DMS53 treated with DMSO at 0.1 percent for 48 hours (cell line): ENCODE results near the gene CTXN1.
"Not testable (repeated sequence)": the region's sequence is repeated elsewhere in the genome, so short reads cannot be mapped to it uniquely, and the experiment has no call there.

Experiments used
- DNase-seq: peaks from one replicate; lab custom pipeline; 2025; ENCODE audit not compliant: unreplicated experiment; lab: John Stamatoyannopoulos, UW

CTXN1 gene

GRCh38 chr19:7947939-7948338, 22.0 kb upstream of the CTXN1 start:
- DNase-seq: no peak

GRCh38 chr19:7944177-7944761, 18.3 kb upstream of the CTXN1 start:
- DNase-seq: peak; percentile 71

DNA sequence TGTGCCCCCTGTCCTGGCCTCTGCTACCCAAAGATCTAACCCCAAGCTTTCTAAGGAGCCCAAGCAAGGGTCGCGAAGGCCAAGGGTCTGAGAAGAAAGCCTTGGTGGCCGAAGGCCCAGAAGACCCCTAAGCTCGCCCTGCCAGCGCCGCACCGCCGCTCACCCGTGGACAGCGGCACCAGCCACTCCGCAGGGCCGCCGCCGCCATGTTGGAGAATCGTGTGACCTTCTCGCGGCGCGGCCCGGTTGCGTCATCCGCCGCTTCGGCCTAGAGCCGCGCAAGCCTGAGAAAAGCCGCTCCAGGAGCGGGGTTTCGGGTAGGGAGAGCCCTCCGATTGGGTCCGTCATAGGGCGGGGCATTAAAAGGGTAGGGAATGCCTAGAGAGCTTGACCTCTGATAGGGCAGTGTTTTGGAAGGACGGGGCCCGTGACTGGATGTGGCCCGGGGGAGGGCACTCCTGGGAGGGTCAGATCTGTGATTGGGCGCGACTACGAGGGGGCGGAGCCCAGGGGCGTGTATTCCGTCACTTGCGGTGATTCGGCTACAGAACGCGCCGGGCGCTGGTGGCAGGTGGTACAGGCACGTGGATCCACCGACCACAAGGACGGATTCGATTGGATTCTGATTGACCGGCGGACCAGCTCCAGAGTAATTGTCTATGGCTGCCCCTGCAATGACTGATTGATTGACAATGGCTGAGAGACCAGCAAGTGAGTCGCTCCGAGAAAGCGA, 17.7 kb upstream of the CTXN1 start, which contains the start of gene TIMM44:
Gene TIMM44 (minus strand): TSS at position 223 of the 733 bp plus-strand sequence. CDS start 15 bp downstream, at position 208.
- DNase-seq: peak; percentile 93

- no peak for DNase-seq
These were observed 17.1 kb upstream of the CTXN1 start for GRCh38 chr19:7942981-7943443.

DNA sequence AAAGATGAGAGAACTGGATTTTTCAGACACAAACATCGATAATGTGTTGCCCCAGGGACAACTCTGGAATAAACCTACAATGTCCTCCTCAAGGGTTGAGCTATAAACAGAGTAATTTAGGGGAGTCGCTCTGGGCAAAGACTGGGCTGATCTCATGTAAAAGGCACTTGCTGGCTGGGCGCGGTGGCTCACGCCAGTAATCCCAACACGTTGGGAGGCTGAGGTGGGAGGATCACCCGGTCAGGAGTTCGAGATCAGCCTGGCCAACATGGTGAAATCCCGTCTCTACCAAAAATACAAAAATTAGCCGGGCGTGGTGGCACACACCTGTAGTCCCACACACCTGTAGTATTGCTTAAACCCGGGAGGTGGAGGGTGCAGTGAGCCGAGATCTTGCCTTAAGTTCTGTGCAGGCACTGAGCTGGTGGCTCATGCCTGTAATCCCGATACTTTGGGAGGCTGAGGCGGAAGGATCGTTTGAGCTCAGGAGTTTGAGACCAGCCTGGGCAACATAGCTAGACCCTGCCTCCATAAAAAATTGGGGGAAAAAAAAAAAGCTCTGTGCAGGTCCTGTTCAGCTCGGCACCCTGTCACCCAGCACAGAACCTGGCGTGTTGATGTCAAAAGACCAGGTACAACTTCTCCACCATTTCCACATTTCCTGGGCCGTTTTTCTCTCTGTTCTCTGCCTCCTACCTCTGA, 16.1 kb upstream of the CTXN1 start:
- no peak for DNase-seq

DNA sequence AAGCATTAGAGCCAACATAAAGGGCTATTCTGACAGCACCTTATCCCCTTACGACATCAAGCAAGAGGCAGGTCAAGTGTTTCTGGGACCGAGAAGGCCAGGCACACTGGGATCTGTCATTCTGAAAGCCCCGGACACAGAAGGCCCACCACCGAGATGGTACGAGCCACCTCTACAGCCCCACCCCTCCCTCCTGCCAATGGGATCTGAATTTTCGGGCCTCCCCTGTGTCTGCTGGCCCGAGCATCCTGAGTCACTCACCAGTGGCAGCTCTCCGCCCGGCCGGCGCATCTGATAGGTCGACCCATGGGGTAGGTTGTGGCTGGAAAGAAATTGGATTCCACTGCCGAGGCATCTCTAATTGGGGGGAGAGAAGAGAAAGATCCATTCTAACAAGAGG, 14.9 kb upstream of the CTXN1 start:
- DNase-seq: no peak

DNA sequence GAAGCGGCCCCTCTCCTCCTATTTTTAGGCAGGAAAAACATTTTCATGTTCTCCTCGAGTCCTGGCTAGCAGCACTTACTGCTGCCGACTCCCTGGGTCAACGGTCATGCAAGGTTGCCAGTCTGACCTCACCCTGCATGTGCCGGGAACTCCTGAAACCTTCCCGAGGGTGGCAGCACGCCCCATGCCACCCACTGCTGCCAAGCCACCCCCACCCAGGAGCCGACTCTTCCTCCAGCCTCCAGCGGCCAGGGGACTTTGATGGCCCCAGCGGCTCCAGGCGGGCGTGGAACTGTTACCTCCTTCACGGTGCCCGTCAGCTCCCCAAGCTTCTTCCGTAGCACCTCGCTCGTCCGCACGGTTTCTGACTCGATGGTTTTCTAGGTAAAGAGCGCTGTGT, 8.8 kb upstream of the CTXN1 start:
- DNase-seq: no peak

- no peak for DNase-seq
These were observed 8.1 kb upstream of the CTXN1 start for GRCh38 chr19:7933828-7934725.

- no peak for DNase-seq
These were observed 7.5 kb upstream of the CTXN1 start for GRCh38 chr19:7933411-7933810.

DNA sequence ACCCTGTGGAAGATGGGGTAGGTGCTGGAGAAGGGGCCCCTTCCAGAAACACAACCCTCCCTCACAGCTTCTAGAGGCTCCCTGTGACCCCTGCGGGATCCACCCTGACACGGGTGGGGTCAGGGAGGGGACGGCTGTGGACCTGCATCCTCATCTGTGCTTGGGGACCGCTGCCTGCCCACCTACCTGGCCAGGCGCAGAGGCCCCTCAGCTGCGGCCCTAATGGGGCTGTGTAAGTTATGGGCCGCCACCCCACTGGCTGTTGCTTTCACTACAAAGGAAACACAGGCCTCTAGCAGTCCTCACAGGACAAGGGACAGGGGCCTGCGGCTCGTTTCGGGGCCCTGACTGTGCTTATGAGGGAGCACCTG, 7.0 kb upstream of the CTXN1 start:
- DNase-seq: no peak

DNA sequence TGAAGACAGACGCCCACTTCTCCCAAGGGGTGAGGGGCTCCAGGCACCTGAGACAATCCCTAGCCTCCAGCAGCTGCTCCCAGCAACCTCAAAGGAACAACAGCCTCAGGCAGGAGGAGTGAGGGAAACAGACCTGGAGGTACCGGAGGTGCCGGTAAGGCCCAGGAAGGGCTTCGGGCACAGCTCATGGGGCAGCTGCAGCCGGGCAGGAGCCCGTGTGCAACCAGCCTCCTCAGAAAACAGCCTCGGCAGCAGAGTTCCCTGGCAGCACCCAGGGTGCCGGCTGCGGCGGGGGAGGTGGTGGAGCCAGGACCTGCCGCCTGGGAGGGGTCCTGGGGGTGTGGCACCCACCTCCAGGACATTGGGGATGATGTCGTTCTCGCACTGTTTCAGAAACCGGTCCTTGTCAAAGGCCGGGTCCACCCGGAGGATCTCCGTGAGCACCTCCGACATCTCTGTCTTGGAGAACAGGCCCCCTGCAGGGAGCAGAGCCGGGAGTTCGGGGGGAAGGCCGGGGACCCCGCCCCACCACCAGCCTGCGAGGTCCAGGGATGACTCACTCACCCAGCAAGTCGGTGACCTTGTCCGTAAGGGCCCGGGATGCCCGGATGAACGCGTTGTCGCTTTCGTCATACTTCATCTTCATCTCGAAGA, 6.5 kb upstream of the CTXN1 start:
- no peak for DNase-seq

DNA sequence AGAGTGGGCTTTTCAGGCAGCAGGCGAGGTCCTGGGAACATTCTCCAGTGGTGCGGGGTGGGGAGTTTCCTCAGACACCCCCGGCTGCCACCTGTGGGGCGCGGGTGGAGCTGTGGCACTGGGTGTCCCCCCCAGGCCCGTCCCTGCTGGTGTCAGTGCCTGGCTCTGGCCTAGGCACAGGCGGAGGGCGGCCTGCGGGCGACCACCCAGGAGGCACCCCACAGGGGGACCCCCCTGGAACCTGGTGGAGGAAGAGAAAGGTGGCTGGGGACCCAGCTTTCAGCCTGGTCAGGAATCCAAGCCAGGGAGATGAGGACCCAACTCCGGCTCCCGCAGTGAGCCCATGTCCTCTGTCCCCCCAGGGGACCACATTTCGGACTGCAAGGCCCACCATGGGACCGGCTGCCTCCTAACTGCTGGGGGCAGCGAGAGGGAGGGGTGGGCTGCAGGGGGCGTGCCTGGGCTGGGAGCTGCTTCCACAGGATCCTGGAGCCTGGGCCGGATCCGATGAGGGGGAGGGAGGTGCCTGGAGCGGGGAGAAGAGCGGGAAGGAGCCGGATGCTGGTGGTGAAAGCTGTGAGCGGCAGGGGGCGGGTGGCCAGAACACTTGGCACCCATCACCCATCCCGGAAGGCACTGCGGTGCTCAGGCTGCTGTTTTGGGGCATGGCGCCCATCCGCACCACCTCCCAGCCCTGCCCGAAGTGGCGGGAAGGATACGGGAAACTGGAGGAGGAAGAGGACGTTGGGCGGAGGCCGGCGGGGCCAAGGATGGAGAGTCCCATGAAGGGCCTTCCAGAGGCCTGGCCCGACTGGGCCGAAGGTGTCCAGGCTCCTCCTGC, 5.5 kb upstream of the CTXN1 start:
- DNase-seq: no peak

GRCh38 chr19:7930765-7931164, 4.8 kb upstream of the CTXN1 start:
- no peak for DNase-seq

GRCh38 chr19:7930030-7930429, 4.1 kb upstream of the CTXN1 start:
- DNase-seq: not testable (repeated sequence)

- DNase-seq: no peak
These were observed 3.1 kb upstream of the CTXN1 start for GRCh38 chr19:7928741-7929701.

DNA sequence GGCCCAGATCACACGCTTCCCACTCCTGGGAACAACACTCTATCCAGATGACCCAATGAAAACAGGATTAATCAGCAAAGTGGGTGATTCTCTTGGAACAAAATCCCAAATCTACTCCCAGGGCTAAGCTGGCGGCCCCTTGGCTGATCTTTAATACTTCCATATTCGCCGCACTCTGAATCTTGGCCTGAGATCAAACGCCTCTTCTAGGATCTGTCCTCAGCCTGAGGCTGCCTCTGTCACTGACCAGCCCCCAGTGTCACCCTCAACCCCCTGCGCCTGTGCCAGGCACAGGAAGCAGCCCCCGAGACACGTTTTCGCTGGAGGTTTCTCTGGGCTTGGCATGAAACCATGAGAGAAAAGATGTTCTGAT, 2.4 kb upstream of the CTXN1 start:
- DNase-seq: no peak

DNA sequence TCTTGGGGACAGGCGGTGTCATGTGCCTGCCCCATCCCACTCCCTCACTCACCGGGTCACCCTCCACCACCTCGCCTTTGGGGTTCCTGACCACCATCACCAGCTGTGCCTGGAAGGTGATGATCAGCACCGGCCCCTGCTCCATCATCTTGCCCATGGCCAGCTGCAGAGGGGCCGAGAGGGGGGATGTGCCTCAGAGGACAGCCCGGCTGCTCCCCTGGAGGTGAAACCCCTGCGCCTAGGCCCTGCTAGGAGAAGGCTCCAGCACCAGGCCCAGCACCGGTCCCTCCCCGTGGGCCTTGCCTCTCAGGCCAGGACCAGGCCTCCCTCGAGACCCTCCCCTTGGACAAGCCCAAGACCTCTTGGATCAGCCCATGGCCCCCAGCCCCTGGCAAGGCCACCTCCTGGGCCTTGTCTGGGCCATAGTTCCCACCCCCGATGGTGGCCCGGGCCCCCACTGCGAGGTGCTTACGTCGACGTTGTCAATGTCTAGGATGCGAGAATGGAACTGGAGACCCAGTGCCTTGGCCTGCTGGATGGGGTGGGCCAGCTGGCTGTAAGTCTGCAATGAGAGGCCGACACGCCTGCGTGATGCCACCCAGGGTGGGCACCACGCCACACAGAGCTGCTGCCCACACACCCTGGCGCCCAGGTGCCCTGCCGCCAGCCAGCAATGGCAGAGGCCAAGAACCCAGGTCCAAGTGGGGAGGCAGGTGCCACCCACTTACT, 1.8 kb upstream of the CTXN1 start:
- DNase-seq: no peak
